ENCODE measurements around the gene OR6C2.
"Not testable (repeated sequence)": the region's sequence is repeated elsewhere in the genome, so short reads cannot be mapped to it uniquely, and the experiment has no call there.

The OR6C2 gene

GRCh38 chr12:55472264-55472663 is 28.4 kb downstream of the OR6C2 start:
- DNase-seq (ENCODE audit: low spot score): no peak

- not testable (repeated sequence) for DNase-seq (ENCODE audit: low spot score)
These were observed 35.3 kb downstream of the OR6C2 start for GRCh38 chr12:55479136-55479535.

GRCh38 chr12:55484284-55484683 is 40.4 kb downstream of the OR6C2 start:
- DNase-seq (ENCODE audit: low spot score): not testable (repeated sequence)

GRCh38 chr12:55492078-55492477 is 48.2 kb downstream of the OR6C2 start, which contains the start of gene OR6C68:
OR6C68 (plus strand) TSS chr12:55492378; CDS start chr12:55492378, 0 bp downstream.
- DNase-seq (ENCODE audit: low spot score): no peak

GRCh38 chr12:55495490-55495889 is 51.6 kb downstream of the OR6C2 start:
- DNase-seq (ENCODE audit: low spot score): no peak

- DNase-seq (ENCODE audit: low spot score): no peak
These were observed 55.4 kb downstream of the OR6C2 start for GRCh38 chr12:55499231-55499630.

GRCh38 chr12:55499810-55500252 is 56.0 kb downstream of the OR6C2 start:
- no peak for DNase-seq (ENCODE audit: low spot score)

GRCh38 chr12:55501601-55502000 is 57.7 kb downstream of the OR6C2 start:
- DNase-seq (ENCODE audit: low spot score): no peak
